Fibroblast of lung (primary cell): Measurements from ENCODE around the gene ZNF639. TPM values are rescaled to one million over a fixed set of nuclear protein-coding genes. Genes with fewer than 3 reads are reported as not detected.
A peak's percentile ranks its signal among the peaks of the same experiment; 100 is the strongest.

Experiments
- DNase-seq, 2 donors: peaks; one replicate each; pipeline versions ENCODE4 v3.0.0 to v3.0.0-alpha.2; 2010; ENCODE audit warnings: low read depth in 2 of 2
- H2AFZ ChIP-seq: 2 replicates; pipeline ENCODE4 v1.5.1; 2012; ENCODE audit warnings: low read length, control low read depth, inconsistent platforms
- H3K27ac ChIP-seq: 2 replicates; pipeline ENCODE4 v1.5.1; 2011; ENCODE audit warnings: low read length, control low read depth; ENCODE audit not compliant: insufficient read depth
- H3K27me3 ChIP-seq: 2 replicates; pipeline ENCODE4 v1.5.1; 2011; ENCODE audit warnings: mild to moderate bottlenecking, low read length; ENCODE audit not compliant: control insufficient read depth, insufficient read depth
- H3K36me3 ChIP-seq: 2 replicates; pipeline ENCODE4 v1.5.1; 2011; ENCODE audit warnings: low read length; ENCODE audit not compliant: control insufficient read depth, insufficient read depth
- H3K4me1 ChIP-seq: 2 replicates; pipeline ENCODE4 v1.5.1; 2011; ENCODE audit warnings: low read length; ENCODE audit not compliant: control insufficient read depth, insufficient read depth; ENCODE audit errors: extremely low read depth
- H3K4me2 ChIP-seq: 2 replicates; pipeline ENCODE4 v1.5.1; 2011; ENCODE audit warnings: low read length, control low read depth; ENCODE audit not compliant: insufficient read depth; ENCODE audit errors: extremely low read depth
- H3K4me3 ChIP-seq, 4 experiments: fragments of 200-600 bp in 1 of 4; sonication (generic) in 1 of 4; replicated peaks in 1 of 4; 2 replicates each; pipeline ENCODE4 v1.5.1; 2011 to 2016; ENCODE audit warnings: low read length in 4 of 4, low read depth in 3 of 4, mild to moderate bottlenecking in 3 of 4, control low read depth in 2 of 4, inconsistent platforms in 1 of 4, mixed read lengths in 1 of 4; ENCODE audit not compliant: insufficient read depth in 1 of 4; ENCODE audit errors: control extremely low read depth in 1 of 4
- H3K79me2 ChIP-seq: 2 replicates; pipeline ENCODE4 v1.5.1; 2012; ENCODE audit warnings: mild to moderate bottlenecking, low read length, inconsistent platforms; ENCODE audit not compliant: control insufficient read depth, insufficient read depth
- H3K9ac ChIP-seq: 2 replicates; pipeline ENCODE4 v1.5.1; 2011; ENCODE audit warnings: mild to moderate bottlenecking, low read length, control low read depth; ENCODE audit not compliant: insufficient read depth
- H3K9me3 ChIP-seq: 2 replicates; pipeline ENCODE4 v1.5.1; 2012; ENCODE audit warnings: low read depth, low read length; ENCODE audit not compliant: control insufficient read depth, insufficient read depth
- H4K20me1 ChIP-seq: 2 replicates; pipeline ENCODE4 v1.5.1; 2011; ENCODE audit warnings: low read length; ENCODE audit not compliant: control insufficient read depth, insufficient read depth; ENCODE audit errors: extremely low read depth
- CTCF ChIP-seq, 2 donors: IDR thresholded peaks in 1 of 2; conservative IDR thresholded peaks in 1 of 2; 1 replicate in 1 of 2; 2 replicates in 1 of 2; pipeline ENCODE4 v1.5.1; 2011 to 2012; ENCODE audit warnings: low read length in 2 of 2, control low read depth in 1 of 2, inconsistent platforms in 1 of 2, low read depth in 1 of 2, mild to moderate bottlenecking in 1 of 2
- EZH2 ChIP-seq: IDR thresholded peaks from 2 replicates; pipeline ENCODE4 v1.5.1; 2012; ENCODE audit warnings: low read length, control low read depth, mild to moderate bottlenecking; ENCODE audit errors: missing control alignments
- polyA plus RNA-seq, 2 donors: library from polyadenylated mRNA; depleted of rRNA in 1 of 2; stranded (reverse) in 1 of 2; unstranded in 1 of 2; fragments of >200 nt; gene quantifications; 2 replicates each; pipeline ENCODE4 v1.2.1, GENCODE V29; 2011 to 2012; ENCODE audit warnings: missing spikeins in 1 of 2
- total RNA-seq: library from RNA; depleted of rRNA; stranded (reverse); fragments of >200 nt; gene quantifications from 2 replicates; pipeline ENCODE4 v1.2.1, GENCODE V29; 2014

Gene ZNF639
- total and polyA plus RNA-seq, 2 donors (not counting 1 experiment from before 2014, with no cell fraction given): 28.4 to 41.1 TPM

GRCh38 chr3:179288845-179289244 lies 34.0 kb upstream of the ZNF639 start:
- H4K20me1 ChIP-seq: no peaks in the 10 kb centered on the region
- no peaks in the 10 kb centered on the region for H3K4me1 ChIP-seq
- no peaks in the 10 kb centered on the region for H3K27me3 ChIP-seq
- H3K9ac ChIP-seq: no peak overlapping the region
- no peak for DNase-seq
- H3K79me2 ChIP-seq: no peaks in the 10 kb centered on the region
- H3K4me3 ChIP-seq: no peak overlapping the region
- no peak overlapping the region for H2AFZ ChIP-seq
- H3K9me3 ChIP-seq: no peaks in the 10 kb centered on the region
- H3K36me3 ChIP-seq: no peaks in the 10 kb centered on the region
- H3K4me2 ChIP-seq: no peak overlapping the region
- TF ChIP-seq CTCF (conservative IDR thresholded peaks at IDR 0.05 in 1 of 2, IDR thresholded peaks at IDR 0.05 in 1 of 2; ENCODE audit: low read depth in 1 of 2, low read length in 2 of 2) (no peak), EZH2 (no peak)
- no peak overlapping the region for H3K27ac ChIP-seq

GRCh38 chr3:179289295-179289694 lies 33.5 kb upstream of the ZNF639 start:
- Histone ChIP-seq H3K9ac (no peak overlapping the region), H3K79me2 (no peaks in the 10 kb centered on the region), H2AFZ (no peak overlapping the region), H3K36me3 (no peaks in the 10 kb centered on the region), H3K9me3 (no peaks in the 10 kb centered on the region), H4K20me1 (no peaks in the 10 kb centered on the region), H3K27me3 (no peaks in the 10 kb centered on the region), H3K4me2 (no peak overlapping the region), H3K4me3 (no peak overlapping the region), H3K4me1 (no peaks in the 10 kb centered on the region), H3K27ac (no peak overlapping the region)
- no peak for DNase-seq
- TF ChIP-seq EZH2: no peak
- TF ChIP-seq CTCF (conservative IDR thresholded peaks at IDR 0.05 in 1 of 2, IDR thresholded peaks at IDR 0.05 in 1 of 2; ENCODE audit: low read depth in 1 of 2, low read length in 2 of 2): no peak

GRCh38 chr3:179292450-179292849 lies 30.4 kb upstream of the ZNF639 start:
- Histone ChIP-seq H3K79me2 (no peaks in the 10 kb centered on the region), H3K27me3 (no peaks in the 10 kb centered on the region), H3K4me2 (no peak overlapping the region), H3K4me1 (no peaks in the 10 kb centered on the region), H2AFZ (no peak overlapping the region), H3K9me3 (no peaks in the 10 kb centered on the region), H3K4me3 (no peak overlapping the region), H4K20me1 (no peaks in the 10 kb centered on the region), H3K9ac (no peak overlapping the region), H3K27ac (no peak overlapping the region), H3K36me3 (no peaks in the 10 kb centered on the region)
- TF ChIP-seq CTCF (conservative IDR thresholded peaks at IDR 0.05 in 1 of 2, IDR thresholded peaks at IDR 0.05 in 1 of 2; ENCODE audit: low read depth in 1 of 2, low read length in 2 of 2) (no peak), EZH2 (no peak)
- peak in 1 of 2 donors; percentile 20 for DNase-seq
